ENCODE data around the gene SFMBT2. TPM values are rescaled to one million over a fixed set of nuclear protein-coding genes. Genes with fewer than 3 reads are reported as not detected.

SFMBT2 gene
- total and polyA plus RNA-seq, 10 of the 15 experiments (the other 5 are each of a cell fraction or from before 2014, with no cell fraction given): 2.8 to 29.6 (median 15.1) TPM

- H4K20me1 ChIP-seq (ENCODE audit: control insufficient read depth, insufficient read depth): no peaks in the 10 kb centered on the region
- H3K27ac ChIP-seq (ENCODE audit: control insufficient read depth, insufficient read depth): no peak overlapping the region
- CTCF ChIA-PET: no interaction called here
- POLR2A ChIA-PET: no interaction called here
- peaks cover 15 to 26% of the 10 kb centered on the region in 2 experiments; a peak in 3 of 4 replicates for H3K36me3 ChIP-seq (ENCODE audit: control insufficient read depth in 2 of 2, insufficient read depth in 2 of 2, low read length in 1 of 2)
- in situ Hi-C loops (cut with MboI): no loop called here
- no peaks in the 10 kb centered on the region for H3K4me1 ChIP-seq (ENCODE audit: control insufficient read depth, insufficient read depth, low read length)
- H3K4me3 ChIP-seq: no peak overlapping the region
- no TSS peak for BruUV-seq (replicated peaks)
- no peak overlapping the region for H2AFZ ChIP-seq (ENCODE audit: control insufficient read depth, low read depth, low read length)
- SMC1A ChIA-PET (ENCODE audit: uncharacterized antibody, unreplicated experiment): no interaction called here
- H3K9ac ChIP-seq (ENCODE audit: control insufficient read depth, insufficient read depth, low read length): no peak overlapping the region
- FAIRE-seq (no peak), ATAC-seq (no peak), DNase-seq (ENCODE audit: low read depth, low spot score) (no peak)
- H3K79me2 ChIP-seq (ENCODE audit: control insufficient read depth, insufficient read depth, low read length): no peaks in the 10 kb centered on the region
- peaks cover 3% of the 10 kb centered on the region; the same call in 1 of the 3 replicates for H3K9me3 ChIP-seq (replicated peaks; ENCODE audit: control insufficient read depth, insufficient read depth, low read length)
- no peak overlapping the region for H3K4me2 ChIP-seq (ENCODE audit: control insufficient read depth, insufficient read depth)
- RAD21 ChIA-PET (ENCODE audit: unreplicated experiment): interaction anchor here (1.2 kb wide), 1 partner anchor 256 kb away, joined by 4 read pairs; no protein-coding TSS in a partner anchor
- intact Hi-C loops (cut with micrococcal nuclease; ENCODE audit: unreplicated experiment): no loop called here
- WGBS (ENCODE audit: insufficient coverage, insufficient replicate concordance, low lambda C conversion rate, missing lambda C conversion rate): 79% methylated on average over 5 of the region's 5 CpGs
- no peaks in the 10 kb centered on the region for H3K27me3 ChIP-seq (replicated peaks in 1 of 2; ENCODE audit: control insufficient read depth in 2 of 2, insufficient read depth in 2 of 2, low read length in 1 of 2)
- TF ChIP-seq KLF5 (IDR thresholded peaks at IDR 0.05; ENCODE audit: partially characterized antibody) (no peak), LARP7 (IDR thresholded peaks at IDR 0.05) (no peak), SREBF2 (IDR thresholded peaks at IDR 0.05; ENCODE audit: low read length) (no peak), TCF3 (IDR thresholded peaks at IDR 0.05; ENCODE audit: borderline replicate concordance, insufficient read depth, low read depth, low read length) (no peak)
These were observed 140.8 kb downstream of the SFMBT2 start for GRCh38 chr10:7269988-7270387.

- no peak; the same call in 2 of the 3 replicates for ATAC-seq
- Histone ChIP-seq H3K9me3 (replicated peaks; ENCODE audit: control insufficient read depth, insufficient read depth, low read length) (peaks cover 3% of the 10 kb centered on the region; the same call in 1 of the 3 replicates), H4K20me1 (ENCODE audit: control insufficient read depth, insufficient read depth) (no peaks in the 10 kb centered on the region), H3K27me3 (replicated peaks in 1 of 2; ENCODE audit: control insufficient read depth in 2 of 2, insufficient read depth in 2 of 2, low read length in 1 of 2) (no peaks in the 10 kb centered on the region), H3K4me3 (no peak overlapping the region), H3K4me2 (ENCODE audit: control insufficient read depth, insufficient read depth) (no peak overlapping the region), H3K36me3 (ENCODE audit: control insufficient read depth in 2 of 2, insufficient read depth in 2 of 2, low read length in 1 of 2) (peaks cover 9 to 33% of the 10 kb centered on the region in 2 experiments), H2AFZ (ENCODE audit: control insufficient read depth, low read depth, low read length) (no peak overlapping the region), H3K9ac (ENCODE audit: control insufficient read depth, insufficient read depth, low read length) (no peak overlapping the region), H3K27ac (ENCODE audit: control insufficient read depth, insufficient read depth) (no peak overlapping the region), H3K79me2 (ENCODE audit: control insufficient read depth, insufficient read depth, low read length) (no peaks in the 10 kb centered on the region), H3K4me1 (ENCODE audit: control insufficient read depth, insufficient read depth, low read length) (no peaks in the 10 kb centered on the region)
- ChIA-PET SMC1A (ENCODE audit: uncharacterized antibody, unreplicated experiment) (interaction anchor here (1.2 kb wide), 1 partner anchor 8 kb away, joined by 4 read pairs; no protein-coding TSS in a partner anchor), CTCF (interaction anchor here (0.9 to 1.7 kb wide), 4 partner anchors 8 to 420 kb away, joined by 3 to 7 read pairs (median 4); no protein-coding TSS in a partner anchor), RAD21 (ENCODE audit: unreplicated experiment) (no interaction called here), POLR2A (no interaction called here)
- no peak for DNase-seq (ENCODE audit: low read depth, low spot score)
- WGBS (ENCODE audit: insufficient coverage, insufficient replicate concordance, low lambda C conversion rate, missing lambda C conversion rate): 95% methylated on average over 4 of the region's 4 CpGs
- in situ Hi-C loops (cut with MboI): no loop called here
- BruUV-seq (replicated peaks): no TSS peak
- FAIRE-seq: no peak
- intact Hi-C loops (cut with micrococcal nuclease; ENCODE audit: unreplicated experiment): no loop called here
- TF ChIP-seq RUNX3 (IDR thresholded peaks at IDR 0.05; ENCODE audit: low read length) (no peak), ZNF207 (IDR thresholded peaks at IDR 0.05; ENCODE audit: borderline replicate concordance) (no peak), HSF1 (IDR thresholded peaks at IDR 0.05; ENCODE audit: low read depth, low read length) (no peak)
These were observed 143.7 kb downstream of the SFMBT2 start for GRCh38 chr10:7267142-7267541.
